IMR-90 (cell line): ENCODE results near the gene CNTN4.
A peak's percentile ranks its signal among the peaks of the same experiment; 100 is the strongest.

Experiments
- BHLHE40 ChIP-seq: fragments of 150-350 bp; IDR thresholded peaks from 2 replicates; pipeline ENCODE4 v1.6.1; 2016; ENCODE audit warnings: mild to moderate bottlenecking, low read depth, low read length
- CEBPB ChIP-seq: IDR thresholded peaks from 2 replicates; pipeline ENCODE4 v1.6.1; 2012; ENCODE audit warnings: low read depth, low read length, improper control_type of control experiment
- CTCF ChIP-seq: conservative IDR thresholded peaks from 2 replicates; pipeline ENCODE4 v1.5.1; 2012; ENCODE audit warnings: mild to moderate bottlenecking, low read depth, low read length, improper control_type of control experiment
- MAZ ChIP-seq: IDR thresholded peaks from 2 replicates; pipeline ENCODE4 v1.6.1; 2012; ENCODE audit warnings: low read depth, mild to moderate bottlenecking, low read length, improper control_type of control experiment, moderate library complexity, borderline replicate concordance
- NFE2L2 ChIP-seq: fragments of 150-350 bp; IDR thresholded peaks from 2 replicates; pipeline ENCODE4 v1.6.1; 2016; ENCODE audit warnings: low read depth, mild to moderate bottlenecking, low read length
- POLR2A ChIP-seq: IDR thresholded peaks from 2 replicates; pipeline ENCODE4 v1.6.1; 2012; ENCODE audit warnings: mild to moderate bottlenecking, low read depth, low read length
- RAD21 ChIP-seq: IDR thresholded peaks from 2 replicates; pipeline ENCODE4 v1.6.1; 2012; ENCODE audit warnings: low read length, improper control_type of control experiment
- RCOR1 ChIP-seq: IDR thresholded peaks from 2 replicates; pipeline ENCODE4 v1.6.1; 2012; ENCODE audit warnings: mild to moderate bottlenecking, low read length, improper control_type of control experiment; ENCODE audit not compliant: insufficient replicate concordance
- RFX5 ChIP-seq: IDR thresholded peaks from 2 replicates; pipeline ENCODE4 v1.8.0; 2012; ENCODE audit warnings: low read depth, mild to moderate bottlenecking, low read length, moderate library complexity
- SMC3 ChIP-seq: fragments of 150-350 bp; IDR thresholded peaks from 2 replicates; pipeline ENCODE4 v1.6.1; 2016; ENCODE audit warnings: low read depth, mild to moderate bottlenecking, antibody characterized with exemption, low read length, moderate library complexity
- USF2 ChIP-seq: fragments of 150-350 bp; IDR thresholded peaks from 2 replicates; pipeline ENCODE4 v1.6.1; 2017; ENCODE audit warnings: mild to moderate bottlenecking, antibody characterized with exemption, low read length, low read depth

GRCh38 chr3:2262204-2262603, 163.5 kb downstream of the CNTN4 start:
- TF ChIP-seq CTCF: no peak
- no peak for TF ChIP-seq POLR2A
- no peak for TF ChIP-seq RAD21
- TF ChIP-seq RCOR1: no peak
- no peak for TF ChIP-seq USF2
- no peak for TF ChIP-seq NFE2L2
- TF ChIP-seq BHLHE40: no peak
- no peak for TF ChIP-seq MAZ
- TF ChIP-seq SMC3: no peak
- TF ChIP-seq CEBPB: peak; percentile 44; the same call in 1 of the 2 replicates
- no peak for TF ChIP-seq RFX5
